HG02759 (cell line): ENCODE results near the gene GPR143.
A peak's percentile ranks its signal among the peaks of the same experiment; 100 is the strongest.

ENCODE experiments used
- ATAC-seq: cut with Tn5 transposase; IDR thresholded peaks from one replicate; pipeline ENCODE4 v1.9.1; 2021; ENCODE audit warnings: mild to moderate bottlenecking, moderate library complexity; ENCODE audit not compliant: unreplicated experiment

The GPR143 gene

GRCh38 chrX:9676738-9677097 lies 88.9 kb downstream of the GPR143 start:
- ATAC-seq, result peak; percentile 1

- ATAC-seq, result no peak
Observed at GRCh38 chrX:9676306-9676705, 89.3 kb downstream of the GPR143 start.
